SK-N-SH (cell line): ENCODE data around the gene GPR17. TPM values are rescaled to one million over a fixed set of nuclear protein-coding genes. Genes with fewer than 3 reads are reported as not detected.

Source experiments
- CTCF ChIA-PET: fragments of 300-600, 350-600 bp; formaldehyde crosslinking; extraction: SDS; loops from one replicate; lab custom pipeline; 2021; lab: Yijun Ruan, JAX
- POLR2A ChIA-PET: fragments of 350-600 bp; sonication (Branson Sonifier 250); formaldehyde crosslinking; extraction: SDS; loops from one replicate; lab custom pipeline; 2020; ENCODE audit warnings: antibody characterized with exemption, inconsistent platforms; lab: Yijun Ruan, JAX
- DNase-seq: peaks from one replicate; pipeline ENCODE4 v3.0.0; 2012
- H2AFZ ChIP-seq: fragments of 200-600 bp; sonication (generic); 2 replicates; pipeline ENCODE4 v1.8.1; 2016; ENCODE audit warnings: antibody characterized with exemption, mild to moderate bottlenecking, low read depth
- H3F3A ChIP-seq: fragments of 200-600 bp; sonication (generic); replicated peaks from 2 replicates; pipeline ENCODE3; 2016; ENCODE audit warnings: antibody characterized with exemption, mild to moderate bottlenecking; ENCODE audit not compliant: insufficient read depth
- H3K27ac ChIP-seq, 2 experiments: fragments of 200-500 bp in 1 of 2; fragments of 200-600 bp in 1 of 2; sonication (Bioruptor generic) in 1 of 2; sonication (generic), shearing (Covaris generic) in 1 of 2; 2 replicates each; pipeline versions ENCODE4 v1.5.1 to v1.6.1; 2014 to 2016; ENCODE audit warnings: low read depth in 2 of 2, inconsistent platforms in 1 of 2, low read length in 1 of 2, mild to moderate bottlenecking in 1 of 2, mixed read lengths in 1 of 2
- H3K27me3 ChIP-seq: fragments of 200-600 bp; sonication (generic), shearing (Covaris generic); 2 replicates; pipeline ENCODE4 v1.6.1; 2016; ENCODE audit warnings: mixed run types; ENCODE audit not compliant: insufficient read depth
- H3K36me3 ChIP-seq, 2 experiments: fragments of 200-500 bp in 1 of 2; fragments of 200-600 bp in 1 of 2; sonication (Bioruptor generic) in 1 of 2; sonication (generic) in 1 of 2; replicated peaks in 1 of 2; 2 replicates each; pipeline versions ENCODE3 to v1.5.1; 2014 to 2016; ENCODE audit warnings: low read length in 1 of 2, mild to moderate bottlenecking in 1 of 2; ENCODE audit not compliant: insufficient read depth in 2 of 2, control insufficient read depth in 1 of 2
- H3K4me1 ChIP-seq, 2 experiments: fragments of 200-500 bp in 1 of 2; fragments of 200-600 bp in 1 of 2; sonication (Bioruptor generic) in 1 of 2; sonication (generic), shearing (Covaris generic) in 1 of 2; 2 replicates each; pipeline versions ENCODE4 v1.5.1 to v1.6.1; 2014 to 2016; ENCODE audit warnings: low read depth in 1 of 2, low read length in 1 of 2, mixed run types in 1 of 2; ENCODE audit not compliant: insufficient read depth in 2 of 2, control insufficient read depth in 1 of 2
- H3K4me2 ChIP-seq: fragments of 200-600 bp; sonication (generic), shearing (Covaris generic); 2 replicates; pipeline ENCODE4 v1.6.1; 2017; ENCODE audit warnings: mixed run types
- H3K4me3 ChIP-seq, 2 experiments: fragments of 200-500 bp in 1 of 2; fragments of 200-600 bp in 1 of 2; sonication (Bioruptor generic) in 1 of 2; sonication (generic), shearing (Covaris generic) in 1 of 2; 2 replicates each; pipeline versions ENCODE4 v1.5.1 to v1.8.1; 2014 to 2016; ENCODE audit warnings: low read depth in 2 of 2, inconsistent platforms in 1 of 2, low read length in 1 of 2, mild to moderate bottlenecking in 1 of 2, mixed read lengths in 1 of 2, moderate library complexity in 1 of 2
- H3K79me2 ChIP-seq: fragments of 200-600 bp; sonication (generic); 2 replicates; pipeline ENCODE4 v1.8.1; 2017; ENCODE audit warnings: mild to moderate bottlenecking; ENCODE audit not compliant: insufficient read depth
- H3K9ac ChIP-seq: fragments of 200-600 bp; sonication (generic); 2 replicates; pipeline ENCODE4 v1.6.1; 2017; ENCODE audit warnings: mixed run types
- H3K9me2 ChIP-seq: fragments of 200-600 bp; sonication (generic); 2 replicates; pipeline ENCODE4 v1.6.1; 2017; ENCODE audit warnings: mixed run types
- H3K9me3 ChIP-seq: fragments of 200-600 bp; sonication (generic); 2 replicates; pipeline ENCODE4 v1.6.1; 2017; ENCODE audit warnings: mixed run types, mild to moderate bottlenecking, moderate library complexity
- H4K20me1 ChIP-seq: fragments of 200-600 bp; sonication (generic); 2 replicates; pipeline ENCODE4 v1.6.1; 2017; ENCODE audit warnings: mild to moderate bottlenecking, mixed run types; ENCODE audit not compliant: insufficient read depth
- CTCF ChIP-seq: fragments of 200-600 bp; sonication (generic); IDR thresholded peaks from 2 replicates; pipeline ENCODE4 v1.6.1; 2017; ENCODE audit warnings: antibody characterized with exemption, mild to moderate bottlenecking, moderate library complexity
- FOSL2 ChIP-seq: IDR thresholded peaks from 2 replicates; pipeline ENCODE4 v1.4.0; 2012; ENCODE audit warnings: low read depth, mild to moderate bottlenecking, moderate library complexity, borderline replicate concordance
- GABPA ChIP-seq: IDR thresholded peaks from 2 replicates; pipeline ENCODE4 v1.4.0; 2012; ENCODE audit warnings: low read depth, mild to moderate bottlenecking
- GATA2 ChIP-seq: sonication (generic); formaldehyde crosslinking; IDR thresholded peaks from 2 replicates; pipeline ENCODE4 v1.5.0; 2020; ENCODE audit warnings: mild to moderate bottlenecking, missing genetic modification reagents
- IRF3 ChIP-seq: fragments of 150-350 bp; IDR thresholded peaks from 2 replicates; pipeline ENCODE4 v1.6.1; 2016; ENCODE audit warnings: mild to moderate bottlenecking, low read depth, low read length
- MEF2A ChIP-seq: IDR thresholded peaks from 2 replicates; pipeline ENCODE4 v1.4.0; 2012; ENCODE audit warnings: low read depth, borderline replicate concordance
- NFIC ChIP-seq: IDR thresholded peaks from 2 replicates; pipeline ENCODE4 v1.4.0; 2012; ENCODE audit warnings: borderline replicate concordance
- NRF1 ChIP-seq: IDR thresholded peaks from 2 replicates; pipeline ENCODE4 v1.6.1; 2012; ENCODE audit warnings: low read depth, mild to moderate bottlenecking, low read length
- POLR2AphosphoS5 ChIP-seq: IDR thresholded peaks from 2 replicates; pipeline ENCODE4 v1.6.1; 2012; ENCODE audit warnings: low read depth, low read length
- RAD21 ChIP-seq: IDR thresholded peaks from 2 replicates; pipeline ENCODE4 v1.6.1; 2012; ENCODE audit warnings: mild to moderate bottlenecking, low read length
- REST ChIP-seq: IDR thresholded peaks from 2 replicates; pipeline ENCODE4 v1.6.1; 2012; ENCODE audit warnings: mild to moderate bottlenecking, low read depth, low read length, moderate library complexity
- USF1 ChIP-seq: IDR thresholded peaks from 2 replicates; pipeline ENCODE4 v1.4.0; 2012; ENCODE audit warnings: low read depth, borderline replicate concordance
- ZBTB33 ChIP-seq: IDR thresholded peaks from 2 replicates; pipeline ENCODE4 v1.4.0; 2012; ENCODE audit warnings: low read depth, borderline replicate concordance
- WGBS: methylation state at CpG from one replicate; pipeline ENCODE4 v1.1.6; 2017; ENCODE audit warnings: low lambda C conversion rate; 5-methylcytosine and 5-hydroxymethylcytosine counted together
- polyA plus RNA-seq, 3 experiments: library from polyadenylated mRNA; depleted of rRNA; stranded (reverse); fragments of >200 nt; gene quantifications; 2 replicates each; pipeline ENCODE4 v1.2.3, GENCODE V29; 2012

Gene GPR17
- polyA plus RNA-seq, 1 of the 3 experiments (the other 2 are of a cell fraction): 0.03 TPM

- Histone ChIP-seq H3K36me3 (no peaks in the 10 kb centered on the region), H3K4me3 (no peak overlapping the region), H4K20me1 (no peaks in the 10 kb centered on the region), H3K79me2 (no peaks in the 10 kb centered on the region), H3K9me2 (no peaks in the 10 kb centered on the region), H3K9ac (no peak overlapping the region), H3F3A (no peaks in the 10 kb centered on the region), H3K4me2 (no peak overlapping the region), H3K9me3 (no peaks in the 10 kb centered on the region), H3K4me1 (no peaks in the 10 kb centered on the region; a peak in 1 of 4 replicates), H3K27me3 (no peaks in the 10 kb centered on the region), H3K27ac (no peak overlapping the region), H2AFZ (no peak overlapping the region)
- ChIA-PET POLR2A (no interaction called here), CTCF (interaction anchor here (1.8 kb wide), 1 partner anchor 28 kb away, joined by 7 read pairs; no protein-coding TSS in a partner anchor)
- peak; percentile 29 for DNase-seq
- WGBS: 58% methylated on average over 9 of the region's 16 CpGs
- no peak for TF ChIP-seq REST
- no peak for TF ChIP-seq ZBTB33
- no peak for TF ChIP-seq GABPA
- no peak for TF ChIP-seq MEF2A
- no peak for TF ChIP-seq CTCF
- no peak for TF ChIP-seq NFIC
- TF ChIP-seq RAD21: no peak
- TF ChIP-seq POLR2AphosphoS5: no peak
- no peak for TF ChIP-seq NRF1
- no peak for TF ChIP-seq FOSL2
- TF ChIP-seq USF1: no peak
- TF ChIP-seq GATA2 (CRISPR knock-in tag): no peak
- no peak for TF ChIP-seq IRF3
These were observed 25.9 kb upstream of the GPR17 start for GRCh38 chr2:127619877-127620705.
